Gastrocnemius medialis (tissue), 4 donors: ENCODE measurements around the gene MACROD2. TPM values are rescaled to one million over a fixed set of nuclear protein-coding genes. Genes with fewer than 3 reads are reported as not detected.

Experiments used
- ATAC-seq, 2 donors: fragments of 150-250 bp; one replicate each; pipeline ENCODE4 v1.9.1; 2016
- DNase-seq, 2 donors: peaks; one replicate each; pipeline ENCODE4 v3.0.0-alpha.2; 2019
- H3K27ac ChIP-seq, 4 donors: fragments of 200-600 bp; sonication (generic); 1 replicate in 1 of 4; 2 replicates in 3 of 4; pipeline ENCODE4 v1.5.1; 2016 to 2018; ENCODE audit warnings: mild to moderate bottlenecking in 2 of 4, moderate library complexity in 1 of 4
- H3K27me3 ChIP-seq, 3 donors: fragments of 200-600 bp; sonication (generic) in 2 of 3; 1 replicate in 1 of 3; 2 replicates in 2 of 3; pipeline versions ENCODE4 v1.5.1 to v1.6.0; 2016 to 2019; ENCODE audit warnings: mild to moderate bottlenecking in 1 of 3, moderate library complexity in 1 of 3
- H3K36me3 ChIP-seq, 2 donors: fragments of 200-600 bp; sonication (generic) in 1 of 2; one replicate each; pipeline ENCODE4 v1.5.1; 2017 to 2018
- H3K4me1 ChIP-seq, 2 donors: fragments of 200-600 bp; sonication (generic) in 1 of 2; one replicate each; pipeline ENCODE4 v1.5.1; 2016 to 2017; ENCODE audit warnings: mild to moderate bottlenecking in 2 of 2
- H3K4me3 ChIP-seq, 4 donors: fragments of 200-600 bp; sonication (generic) in 3 of 4; 1 replicate in 1 of 4; 2 replicates in 3 of 4; pipeline ENCODE4 v1.5.1; 2016 to 2019; ENCODE audit warnings: mild to moderate bottlenecking in 2 of 4
- H3K9me3 ChIP-seq, 3 donors: fragments of 200-600 bp; sonication (generic) in 2 of 3; 1 replicate in 1 of 3; 2 replicates in 2 of 3; pipeline ENCODE4 v1.5.1; 2016 to 2019
- CTCF ChIP-seq, 5 experiments: fragments of 450-650 bp in 3 of 5; fragments of 200-600 bp in 2 of 5; sonication (generic) in 2 of 5; IDR thresholded peaks in 4 of 5; conservative IDR thresholded peaks in 1 of 5; 1 replicate in 4 of 5; 2 replicates in 1 of 5; pipeline ENCODE4 v1.5.1; 2016 to 2019; ENCODE audit warnings: antibody characterized with exemption in 5 of 5, mild to moderate bottlenecking in 3 of 5, moderate library complexity in 3 of 5
- POLR2A ChIP-seq, 2 donors: fragments of 450-650 bp; IDR thresholded peaks; one replicate each; pipeline ENCODE4 v1.6.1; 2017; ENCODE audit warnings: antibody characterized with exemption in 2 of 2, mild to moderate bottlenecking in 2 of 2, moderate library complexity in 2 of 2
- in situ Hi-C, 4 donors: fragments of 200-750 bp; cut with MboI; loops; one replicate each; pipeline versions ENCODE4 v1.15.0 to v1.8.0; 2017; ENCODE audit warnings: low sequenced_read_pairs in 4 of 4
- intact Hi-C: fragments of 100-400 bp; cut with DNase I; formaldehyde crosslinking; loops from one replicate; pipeline ENCODE4 v1.15.1; 2023; ENCODE audit warnings: low total_unique reads
- total RNA-seq, 4 donors: library from RNA; depleted of rRNA; stranded (reverse); fragments of >200 nt; gene quantifications; one replicate each; pipeline versions ENCODE4 v1.1.0 to v1.2.3, GENCODE V29; 2016

MACROD2 gene
- total RNA-seq, 4 donors from 2014 or later, result 1.8 to 10.2 (median 3.6) TPM

GRCh38 chr20:15232243-15232642 lies 1236.9 kb downstream of the MACROD2 start:
- Histone ChIP-seq H3K9me3 (no peaks in the 10 kb centered on the region), H3K4me1 (no peaks in the 10 kb centered on the region), H3K36me3 (no peaks in the 10 kb centered on the region), H3K27me3 (no peaks in the 10 kb centered on the region), H3K4me3 (no peak overlapping the region), H3K27ac (no peak overlapping the region)
- ATAC-seq, result no peak
- intact Hi-C loops, result loop anchor here (10.0 kb wide), 1 partner anchor 897 kb away; the partner anchor contains the start of gene FLRT3
- TF ChIP-seq POLR2A (IDR thresholded peaks at IDR 0.05) (no peak), CTCF (IDR thresholded peaks at IDR 0.05 in 4 of 5, conservative IDR thresholded peaks at IDR 0.05 in 1 of 5) (no peak)
- DNase-seq, result no peak
- in situ Hi-C loops, result no loop called here

- ATAC-seq (no peak), DNase-seq (no peak)
- H3K27ac ChIP-seq, result no peak overlapping the region
- intact Hi-C loops, result loop anchor here (10.0 kb wide), 1 partner anchor 901 kb away; the partner anchor contains the start of gene FLRT3
- no peak overlapping the region for H3K4me3 ChIP-seq
- in situ Hi-C loops, result no loop called here
- no peaks in the 10 kb centered on the region for H3K27me3 ChIP-seq
- no peaks in the 10 kb centered on the region for H3K9me3 ChIP-seq
- H3K36me3 ChIP-seq, result no peaks in the 10 kb centered on the region
- TF ChIP-seq CTCF (IDR thresholded peaks at IDR 0.05 in 4 of 5, conservative IDR thresholded peaks at IDR 0.05 in 1 of 5) (no peak), POLR2A (IDR thresholded peaks at IDR 0.05) (no peak)
- no peaks in the 10 kb centered on the region for H3K4me1 ChIP-seq
These were observed 1240.3 kb downstream of the MACROD2 start for GRCh38 chr20:15235471-15236198.

GRCh38 chr20:15236812-15237211 lies 1241.5 kb downstream of the MACROD2 start:
- no peak for DNase-seq
- no peak for ATAC-seq
- TF ChIP-seq CTCF (IDR thresholded peaks at IDR 0.05 in 4 of 5, conservative IDR thresholded peaks at IDR 0.05 in 1 of 5) (no peak), POLR2A (IDR thresholded peaks at IDR 0.05) (no peak)
- no peaks in the 10 kb centered on the region for H3K9me3 ChIP-seq
- H3K27me3 ChIP-seq, result no peaks in the 10 kb centered on the region
- H3K4me1 ChIP-seq, result no peaks in the 10 kb centered on the region
- intact Hi-C loops, result loop anchor here (10.0 kb wide), 1 partner anchor 902 kb away; the partner anchor contains the start of gene FLRT3
- in situ Hi-C loops, result no loop called here
- H3K36me3 ChIP-seq, result no peaks in the 10 kb centered on the region
- H3K4me3 ChIP-seq, result no peak overlapping the region
- no peak overlapping the region for H3K27ac ChIP-seq

DNA sequence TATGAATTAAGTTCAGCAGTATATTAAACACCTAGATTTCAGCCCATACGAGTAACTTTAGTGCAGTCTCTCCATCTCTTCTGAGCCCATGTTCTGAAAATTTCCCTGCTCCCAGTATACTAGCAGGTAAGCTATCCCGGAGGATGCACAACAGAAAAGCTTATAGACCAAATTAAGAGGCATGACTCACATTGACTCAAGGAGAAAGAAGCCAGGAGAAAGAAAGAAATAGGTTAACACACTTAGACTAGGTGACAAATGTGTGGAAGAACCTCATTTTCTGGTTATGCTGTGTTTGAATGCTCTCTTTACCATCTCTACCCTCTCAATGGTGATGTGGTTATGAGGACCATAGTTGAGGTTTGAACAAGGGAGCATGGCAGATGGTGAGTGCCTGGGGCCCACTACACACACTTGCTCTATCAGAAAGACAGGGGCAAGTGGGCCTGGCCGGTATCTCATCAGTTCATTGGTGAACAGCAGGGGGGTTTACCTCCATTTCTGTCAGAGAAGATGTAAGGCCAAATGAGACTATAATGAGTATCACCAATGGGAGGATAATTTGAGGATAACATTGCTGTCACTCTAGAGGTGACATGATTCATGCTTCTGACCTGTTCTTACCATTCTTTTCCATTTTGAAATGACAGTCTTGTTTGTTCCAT lies 1244.4 kb downstream of the MACROD2 start:
- TF ChIP-seq POLR2A (IDR thresholded peaks at IDR 0.05), result no peak
- TF ChIP-seq CTCF (IDR thresholded peaks at IDR 0.05 in 4 of 5, conservative IDR thresholded peaks at IDR 0.05 in 1 of 5), result no peak
- H3K27me3 ChIP-seq, result no peaks in the 10 kb centered on the region
- in situ Hi-C loops, result no loop called here
- no peak overlapping the region for H3K4me3 ChIP-seq
- H3K27ac ChIP-seq, result no peak overlapping the region
- DNase-seq, result no peak
- no peaks in the 10 kb centered on the region for H3K36me3 ChIP-seq
- H3K4me1 ChIP-seq, result no peaks in the 10 kb centered on the region
- ATAC-seq, result no peak
- intact Hi-C loops, result loop anchor here (10.0 kb wide), 1 partner anchor 905 kb away; the partner anchor contains the start of gene FLRT3
- H3K9me3 ChIP-seq, result no peaks in the 10 kb centered on the region
